IMR-90 (cell line): ENCODE data around the gene CCNJL. TPM values are rescaled to one million over a fixed set of nuclear protein-coding genes. Genes with fewer than 3 reads are reported as not detected.

Experiments used
- ATAC-seq: fragments of 200-7000 bp; cut with Tn5 transposase; 2 replicates; pipeline ENCODE4 v1.9.1; 2020; ENCODE audit warnings: low read depth, mild to moderate bottlenecking, moderate library complexity
- BruUV-seq: library from RNA; stranded (reverse); fragments of 400-500 nt; replicated peaks from 2 replicates; lab custom pipeline; 2021; lab: Mats Ljungman, UMichigan
- CTCF ChIA-PET: fragments of 300-600 bp; formaldehyde crosslinking; extraction: SDS; loops from one replicate; lab custom pipeline; 2021; ENCODE audit warnings: antibody characterized with exemption; lab: Yijun Ruan, JAX
- POLR2A ChIA-PET: fragments of 300-600 bp; sonication (Branson Sonifier 250); formaldehyde crosslinking; loops from one replicate; lab custom pipeline; 2022; ENCODE audit warnings: antibody characterized with exemption; ENCODE audit not compliant: unreplicated experiment; lab: Charles Lee
- DNase-seq: peaks from one replicate; pipeline ENCODE4 v3.0.0; 2013
- H2AFZ ChIP-seq: replicated peaks from 2 replicates; pipeline ENCODE3; 2013; ENCODE audit warnings: low read length, mild to moderate bottlenecking; ENCODE audit not compliant: poor library complexity
- H2AK5ac ChIP-seq: 2 replicates; pipeline ENCODE4 v1.6.1; 2013; ENCODE audit warnings: low read depth, low read length, inconsistent platforms
- H2AK9ac ChIP-seq: replicated peaks from 2 replicates; pipeline ENCODE3; 2013; ENCODE audit warnings: mild to moderate bottlenecking, low read depth, low read length, moderate library complexity; ENCODE audit not compliant: poor library complexity
- H2BK120ac ChIP-seq: 2 replicates; pipeline ENCODE4 v1.6.1; 2013; ENCODE audit warnings: low read depth, low read length, inconsistent platforms
- H2BK15ac ChIP-seq: 3 replicates; pipeline ENCODE4 v1.6.1; 2013; ENCODE audit warnings: low read depth, low read length, inconsistent platforms
- H2BK20ac ChIP-seq: 2 replicates; pipeline ENCODE4 v1.6.1; 2013; ENCODE audit warnings: low read depth, mild to moderate bottlenecking, inconsistent platforms, low read length, moderate library complexity
- H2BK5ac ChIP-seq: 2 replicates; pipeline ENCODE4 v1.6.1; 2013; ENCODE audit warnings: mild to moderate bottlenecking, low read depth, low read length, inconsistent platforms; ENCODE audit not compliant: poor library complexity, severe bottlenecking
- H3K14ac ChIP-seq: replicated peaks from 2 replicates; pipeline ENCODE4 v1.6.1; 2013; ENCODE audit warnings: low read depth, low read length, inconsistent platforms
- H3K18ac ChIP-seq: 2 replicates; pipeline ENCODE4 v1.6.1; 2013; ENCODE audit warnings: low read depth, low read length, control low read depth
- H3K23ac ChIP-seq: 2 replicates; pipeline ENCODE4 v1.6.1; 2013; ENCODE audit warnings: low read depth, low read length, inconsistent platforms
- H3K27ac ChIP-seq: 2 replicates; pipeline ENCODE4 v1.5.1; 2013; ENCODE audit warnings: mild to moderate bottlenecking, control low read depth, low read length; ENCODE audit not compliant: insufficient read depth
- H3K27me3 ChIP-seq: 2 replicates; pipeline ENCODE4 v1.6.1; 2013; ENCODE audit warnings: low read length; ENCODE audit not compliant: control insufficient read depth, insufficient read depth
- H3K36me3 ChIP-seq: 2 replicates; pipeline ENCODE4 v1.6.1; 2013; ENCODE audit warnings: low read length, mixed read lengths; ENCODE audit not compliant: control insufficient read depth, insufficient read depth
- H3K4ac ChIP-seq: 2 replicates; pipeline ENCODE4 v1.6.1; 2013; ENCODE audit warnings: low read depth, low read length, inconsistent platforms
- H3K4me1 ChIP-seq: 2 replicates; pipeline ENCODE4 v1.6.1; 2013; ENCODE audit warnings: low read length, mixed read lengths; ENCODE audit not compliant: control insufficient read depth, insufficient read depth
- H3K4me2 ChIP-seq: 2 replicates; pipeline ENCODE4 v1.6.1; 2013; ENCODE audit warnings: low read depth, mild to moderate bottlenecking, control low read depth, low read length, moderate library complexity
- H3K4me3 ChIP-seq: 2 replicates; pipeline ENCODE4 v1.5.1; 2013; ENCODE audit warnings: low read depth, mild to moderate bottlenecking, control low read depth, low read length, moderate library complexity; ENCODE audit not compliant: insufficient read depth
- H3K56ac ChIP-seq: 2 replicates; pipeline ENCODE4 v1.6.1; 2013; ENCODE audit warnings: low read length, inconsistent platforms; ENCODE audit not compliant: insufficient read depth; ENCODE audit errors: extremely low read depth
- H3K79me1 ChIP-seq, 2 experiments: 2 replicates each; pipeline ENCODE4 v1.6.1; 2013; ENCODE audit warnings: low read length in 2 of 2, inconsistent platforms in 1 of 2, low read depth in 1 of 2
- H3K9ac ChIP-seq: 2 replicates; pipeline ENCODE4 v1.6.1; 2013; ENCODE audit warnings: low read depth, low read length, control low read depth
- H3K9me1 ChIP-seq: 2 replicates; pipeline ENCODE4 v1.6.1; 2013; ENCODE audit warnings: low read length, inconsistent platforms; ENCODE audit not compliant: insufficient read depth
- H3K9me3 ChIP-seq: 2 replicates; pipeline ENCODE4 v1.6.1; 2013; ENCODE audit warnings: low read length; ENCODE audit not compliant: control insufficient read depth, insufficient read depth
- H4K20me1 ChIP-seq: 2 replicates; pipeline ENCODE4 v1.6.1; 2013; ENCODE audit warnings: low read length, inconsistent platforms; ENCODE audit not compliant: insufficient read depth
- H4K5ac ChIP-seq: 2 replicates; pipeline ENCODE4 v1.6.1; 2013; ENCODE audit warnings: mild to moderate bottlenecking, low read depth, low read length, control low read depth
- H4K8ac ChIP-seq, 2 experiments: 2 replicates each; pipeline ENCODE4 v1.6.1; 2013; ENCODE audit warnings: low read depth in 2 of 2, low read length in 2 of 2, control low read depth in 1 of 2, inconsistent platforms in 1 of 2
- H4K91ac ChIP-seq: 2 replicates; pipeline ENCODE4 v1.6.1; 2013; ENCODE audit warnings: low read depth, low read length, inconsistent platforms; ENCODE audit not compliant: insufficient read depth
- BHLHE40 ChIP-seq: fragments of 150-350 bp; IDR thresholded peaks from 2 replicates; pipeline ENCODE4 v1.6.1; 2016; ENCODE audit warnings: mild to moderate bottlenecking, low read depth, low read length
- CHD1 ChIP-seq: IDR thresholded peaks from 2 replicates; pipeline ENCODE4 v1.6.1; 2012; ENCODE audit warnings: low read depth, low read length, improper control_type of control experiment
- MAFK ChIP-seq: IDR thresholded peaks from 2 replicates; pipeline ENCODE4 v1.6.1; 2012; ENCODE audit warnings: low read depth, low read length, improper control_type of control experiment
- MAZ ChIP-seq: IDR thresholded peaks from 2 replicates; pipeline ENCODE4 v1.6.1; 2012; ENCODE audit warnings: low read depth, mild to moderate bottlenecking, low read length, improper control_type of control experiment, moderate library complexity, borderline replicate concordance
- MXI1 ChIP-seq: IDR thresholded peaks from 2 replicates; pipeline ENCODE4 v1.6.1; 2012; ENCODE audit warnings: low read depth, mild to moderate bottlenecking, low read length, moderate library complexity, borderline replicate concordance
- NFE2L2 ChIP-seq: fragments of 150-350 bp; IDR thresholded peaks from 2 replicates; pipeline ENCODE4 v1.6.1; 2016; ENCODE audit warnings: low read depth, mild to moderate bottlenecking, low read length
- RAD21 ChIP-seq: IDR thresholded peaks from 2 replicates; pipeline ENCODE4 v1.6.1; 2012; ENCODE audit warnings: low read length, improper control_type of control experiment
- RCOR1 ChIP-seq: IDR thresholded peaks from 2 replicates; pipeline ENCODE4 v1.6.1; 2012; ENCODE audit warnings: mild to moderate bottlenecking, low read length, improper control_type of control experiment; ENCODE audit not compliant: insufficient replicate concordance
- RFX5 ChIP-seq: IDR thresholded peaks from 2 replicates; pipeline ENCODE4 v1.8.0; 2012; ENCODE audit warnings: low read depth, mild to moderate bottlenecking, low read length, moderate library complexity
- SMC3 ChIP-seq: fragments of 150-350 bp; IDR thresholded peaks from 2 replicates; pipeline ENCODE4 v1.6.1; 2016; ENCODE audit warnings: low read depth, mild to moderate bottlenecking, antibody characterized with exemption, low read length, moderate library complexity
- USF2 ChIP-seq: fragments of 150-350 bp; IDR thresholded peaks from 2 replicates; pipeline ENCODE4 v1.6.1; 2017; ENCODE audit warnings: mild to moderate bottlenecking, antibody characterized with exemption, low read length, low read depth
- WGBS, 2 experiments: methylation state at CpG; one replicate each; pipeline versions ENCODE4 v1.1.5 to v1.1.7; 2013; ENCODE audit warnings: missing lambda C conversion rate in 2 of 2; ENCODE audit not compliant: insufficient read length in 1 of 2; ENCODE audit errors: extremely low coverage in 2 of 2; 5-methylcytosine and 5-hydroxymethylcytosine counted together
- dilution Hi-C: fragments of 300-500 bp; cut with HindIII; formaldehyde crosslinking; loops from one replicate; pipeline ENCODE4 v1.14.3; 2018; ENCODE audit warnings: low sequenced_read_pairs; ENCODE audit not compliant: unreplicated experiment
- in situ Hi-C: fragments of 300-500 bp; cut with MboI; formaldehyde crosslinking; loops from 3 replicates; pipeline ENCODE4 v1.14.3; 2019; ENCODE audit warnings: low sequenced_read_pairs, inconsistent platforms, mixed read lengths
- intact Hi-C: fragments of 100-400 bp; cut with micrococcal nuclease; formaldehyde crosslinking; loops from 2 replicates; pipeline ENCODE4 v1.10.0; 2022
- polyA plus RNA-seq, 3 experiments: library from polyadenylated mRNA; depleted of rRNA; stranded (reverse); fragments of >200 nt; gene quantifications; 2 replicates each; pipeline ENCODE4 v1.2.3, GENCODE V29; 2012; ENCODE audit warnings: low replicate concordance in 1 of 3
- total RNA-seq: library from RNA; depleted of rRNA; stranded (reverse); fragments of >200 nt; gene quantifications from 2 replicates; pipeline ENCODE4 v1.2.3, GENCODE V29; 2012
- TF ChIP-seq, protein P1 (sequence below): conservative IDR thresholded peaks from 2 replicates; pipeline ENCODE4 v1.5.1; 2012; ENCODE audit warnings: mild to moderate bottlenecking, low read depth, low read length, improper control_type of control experiment
- TF ChIP-seq, protein P2 (sequence below): fragments of 150-350 bp; IDR thresholded peaks from 2 replicates; pipeline ENCODE4 v1.6.1; 2016; ENCODE audit warnings: low read depth, mild to moderate bottlenecking, low read length, moderate library complexity, borderline replicate concordance

CCNJL gene
- total and polyA plus RNA-seq, 2 of the 4 experiments (the other 2 are of a cell fraction): 2.0 to 3.8 TPM

DNA sequence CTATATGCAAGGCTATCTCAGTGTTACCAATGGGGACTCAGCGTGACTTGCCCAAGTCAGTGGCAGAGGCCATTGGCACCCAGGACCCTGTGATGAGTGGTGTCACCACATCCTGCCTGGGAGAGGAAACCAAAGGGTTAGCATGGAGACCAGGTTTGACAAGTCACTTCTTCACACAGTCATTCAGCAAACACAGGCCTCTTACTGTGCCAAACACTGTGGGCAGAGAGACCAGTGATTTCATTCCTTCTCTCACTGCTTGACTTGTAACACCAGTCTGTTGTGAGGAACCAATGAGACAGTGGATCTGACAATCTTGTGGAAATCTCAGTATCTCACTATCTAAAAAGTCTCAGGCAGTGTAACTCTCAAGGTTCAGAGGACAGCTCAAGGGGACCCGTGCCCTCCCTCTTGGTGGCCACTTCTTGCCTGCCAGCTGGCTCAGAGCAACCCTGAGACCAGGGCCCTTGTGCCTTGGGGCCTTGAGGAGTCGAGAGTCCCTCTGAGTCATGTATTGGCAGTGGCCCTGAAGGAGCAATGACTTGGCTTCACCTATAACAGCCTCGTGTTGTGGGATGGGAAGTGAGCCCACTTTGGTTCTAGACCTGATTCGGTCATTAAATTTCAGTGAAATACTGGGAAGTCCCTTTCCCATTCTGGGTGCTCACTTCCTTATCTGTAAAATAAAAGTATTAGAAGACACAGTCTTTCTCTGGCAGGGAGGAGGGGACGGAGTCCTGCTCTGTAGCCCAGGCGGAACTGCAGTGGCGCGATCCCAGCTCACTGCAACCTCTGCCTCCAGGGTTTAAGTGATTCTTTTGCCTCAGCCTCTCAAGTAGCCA, 81.5 kb downstream of the CCNJL start:
- Histone ChIP-seq H3K56ac (no peak overlapping the region), H4K91ac (no peak overlapping the region), H2BK120ac (no peak overlapping the region), H3K9ac (no peak overlapping the region), H4K20me1 (no peaks in the 10 kb centered on the region), H2AK5ac (no peak overlapping the region), H3K4me1 (no peaks in the 10 kb centered on the region), H2AFZ (peak overlapping the region; percentile 53), H3K23ac (no peak overlapping the region), H2BK5ac (no peak overlapping the region), H2AK9ac (no peak overlapping the region), H3K4me3 (no peak overlapping the region), H3K27me3 (no peaks in the 10 kb centered on the region), H3K79me1 (no peaks in the 10 kb centered on the region), H3K4me2 (no peak overlapping the region), H3K14ac (no peak overlapping the region), H3K27ac (no peak overlapping the region), H2BK20ac (no peak overlapping the region), H4K5ac (no peak overlapping the region), H3K36me3 (no peaks in the 10 kb centered on the region), H3K9me1 (0 out of 2 replicates have a peak, but pooled peaks cover 3% of the 10 kb centered on the region), H2BK15ac (no peak overlapping the region), H3K9me3 (no peaks in the 10 kb centered on the region), H3K4ac (no peak overlapping the region), H4K8ac (no peak overlapping the region), H3K18ac (no peak overlapping the region)
- WGBS, 2 experiments: 76% methylated on average over 5 of the region's 9 CpGs; no CpG with 5 or more reads in 1 of the 2 experiments
- TF ChIP-seq RAD21 (no peak), NFE2L2 (no peak), USF2 (no peak), MAFK (no peak), BHLHE40 (no peak), RCOR1 (no peak), MAZ (no peak), CHD1 (no peak), RFX5 (no peak), MXI1 (no peak), SMC3 (no peak)
- TF ChIP-seq, protein P1, sequence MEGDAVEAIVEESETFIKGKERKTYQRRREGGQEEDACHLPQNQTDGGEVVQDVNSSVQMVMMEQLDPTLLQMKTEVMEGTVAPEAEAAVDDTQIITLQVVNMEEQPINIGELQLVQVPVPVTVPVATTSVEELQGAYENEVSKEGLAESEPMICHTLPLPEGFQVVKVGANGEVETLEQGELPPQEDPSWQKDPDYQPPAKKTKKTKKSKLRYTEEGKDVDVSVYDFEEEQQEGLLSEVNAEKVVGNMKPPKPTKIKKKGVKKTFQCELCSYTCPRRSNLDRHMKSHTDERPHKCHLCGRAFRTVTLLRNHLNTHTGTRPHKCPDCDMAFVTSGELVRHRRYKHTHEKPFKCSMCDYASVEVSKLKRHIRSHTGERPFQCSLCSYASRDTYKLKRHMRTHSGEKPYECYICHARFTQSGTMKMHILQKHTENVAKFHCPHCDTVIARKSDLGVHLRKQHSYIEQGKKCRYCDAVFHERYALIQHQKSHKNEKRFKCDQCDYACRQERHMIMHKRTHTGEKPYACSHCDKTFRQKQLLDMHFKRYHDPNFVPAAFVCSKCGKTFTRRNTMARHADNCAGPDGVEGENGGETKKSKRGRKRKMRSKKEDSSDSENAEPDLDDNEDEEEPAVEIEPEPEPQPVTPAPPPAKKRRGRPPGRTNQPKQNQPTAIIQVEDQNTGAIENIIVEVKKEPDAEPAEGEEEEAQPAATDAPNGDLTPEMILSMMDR: no peak
- TF ChIP-seq, protein P2, sequence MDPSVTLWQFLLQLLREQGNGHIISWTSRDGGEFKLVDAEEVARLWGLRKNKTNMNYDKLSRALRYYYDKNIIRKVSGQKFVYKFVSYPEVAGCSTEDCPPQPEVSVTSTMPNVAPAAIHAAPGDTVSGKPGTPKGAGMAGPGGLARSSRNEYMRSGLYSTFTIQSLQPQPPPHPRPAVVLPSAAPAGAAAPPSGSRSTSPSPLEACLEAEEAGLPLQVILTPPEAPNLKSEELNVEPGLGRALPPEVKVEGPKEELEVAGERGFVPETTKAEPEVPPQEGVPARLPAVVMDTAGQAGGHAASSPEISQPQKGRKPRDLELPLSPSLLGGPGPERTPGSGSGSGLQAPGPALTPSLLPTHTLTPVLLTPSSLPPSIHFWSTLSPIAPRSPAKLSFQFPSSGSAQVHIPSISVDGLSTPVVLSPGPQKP: no peak
- dilution Hi-C loops (no loop called here), in situ Hi-C loops (no loop called here), intact Hi-C loops (no loop called here)
- no peak for ATAC-seq
- peak; percentile 80 for DNase-seq
- BruUV-seq: no TSS peak
- POLR2A ChIA-PET: no interaction called here
- CTCF ChIA-PET: interaction anchor here (0.9 kb wide), 1 partner anchor 91 kb away, joined by 3 read pairs; no protein-coding TSS in a partner anchor
